ENCODE measurements around the gene SLC35D2. TPM values are rescaled to one million over a fixed set of nuclear protein-coding genes. Genes with fewer than 3 reads are reported as not detected.

Gene SLC35D2
- total and polyA plus RNA-seq, 4 donors: 19.2 to 44.6 (median 27.5) TPM

- TF ChIP-seq ZBTB33 (IDR thresholded peaks at IDR 0.05) (no peak), CTCF (IDR thresholded peaks at IDR 0.05; ENCODE audit: low read depth, low read length, missing input control) (no peak), FOXA2 (IDR thresholded peaks at IDR 0.05) (no peak), JUND (IDR thresholded peaks at IDR 0.05) (no peak), TAF1 (conservative IDR thresholded peaks at IDR 0.05) (no peak), FOXA1 (IDR thresholded peaks at IDR 0.05) (no peak), SP1 (IDR thresholded peaks at IDR 0.05) (no peak), RXRA (IDR thresholded peaks at IDR 0.05) (no peak), HNF4A (conservative IDR thresholded peaks at IDR 0.05) (no peak)
These were observed 12.5 kb upstream of the SLC35D2 start (continued) for GRCh38 chr9:96395964-96396363.

- Histone ChIP-seq H3K36me3 (ENCODE audit: control insufficient read depth in 4 of 4, insufficient read depth in 3 of 4, low read depth in 1 of 4, low read length in 3 of 4) (peaks cover 0 to 2% (median 0%) of the 10 kb centered on the region in 4 donors), H3K27me3 (ENCODE audit: control insufficient read depth in 4 of 4, insufficient read depth in 4 of 4, low read length in 3 of 4) (no peaks in the 10 kb centered on the region), H3K9ac (ENCODE audit: low read depth in 1 of 2, low read length in 2 of 2) (no peak overlapping the region), H3K9me3 (ENCODE audit: control insufficient read depth in 4 of 4, low read length in 3 of 4) (no peaks in the 10 kb centered on the region), H3K4me3 (ENCODE audit: low read depth in 1 of 3, low read length in 3 of 3) (no peak overlapping the region), H3K27ac (ENCODE audit: low read depth in 1 of 2, low read length in 2 of 2) (no peak overlapping the region), H3K4me1 (ENCODE audit: control insufficient read depth in 4 of 4, insufficient read depth in 4 of 4, low read length in 3 of 4) (peaks cover 4 to 20% (median 11%) of the 10 kb centered on the region in 4 donors)
- TF ChIP-seq MAX (IDR thresholded peaks at IDR 0.05) (no peak), REST (IDR thresholded peaks at IDR 0.05) (no peak), FOXA1 (IDR thresholded peaks at IDR 0.05) (no peak), ATF3 (IDR thresholded peaks at IDR 0.05) (no peak), EGR1 (IDR thresholded peaks at IDR 0.05; ENCODE audit: low read depth in 2 of 2) (no peak)
- DNase-seq (ENCODE audit: low spot score): no peak
- WGBS: 95% methylated on average over 6 of the region's 6 CpGs
These were observed 11.5 kb upstream of the SLC35D2 start for GRCh38 chr9:96394832-96395496.
